ENCODE results near the gene C2CD4A.

- TF ChIP-seq OSR1 (CRISPR knock-in tag; IDR thresholded peaks at IDR 0.05): no peak
- no peak for TF ChIP-seq ZFP3 (CRISPR knock-in tag; IDR thresholded peaks at IDR 0.05)
- no peak for TF ChIP-seq PATZ1 (CRISPR knock-in tag; IDR thresholded peaks at IDR 0.05; ENCODE audit: borderline replicate concordance)
- TF ChIP-seq TSHZ2 (CRISPR knock-in tag; IDR thresholded peaks at IDR 0.05): no peak
- no peak for TF ChIP-seq ZFP30 (CRISPR knock-in tag; IDR thresholded peaks at IDR 0.05)
- TF ChIP-seq SNAI2 (CRISPR knock-in tag; IDR thresholded peaks at IDR 0.05): no peak
- no peak for TF ChIP-seq ARNTL (CRISPR knock-in tag; IDR thresholded peaks at IDR 0.05; ENCODE audit: borderline replicate concordance, low read depth)
- TF ChIP-seq CREB5 (CRISPR knock-in tag; IDR thresholded peaks at IDR 0.05; ENCODE audit: low read depth): no peak
Measured at GRCh38 chr15:62090988-62091387, 24.2 kb downstream of the C2CD4A start.
